ENCODE measurements around the gene GPBP1L1.
"Not testable (repeated sequence)": the region's sequence is repeated elsewhere in the genome, so short reads cannot be mapped to it uniquely, and the experiment has no call there.

The GPBP1L1 gene

DNA sequence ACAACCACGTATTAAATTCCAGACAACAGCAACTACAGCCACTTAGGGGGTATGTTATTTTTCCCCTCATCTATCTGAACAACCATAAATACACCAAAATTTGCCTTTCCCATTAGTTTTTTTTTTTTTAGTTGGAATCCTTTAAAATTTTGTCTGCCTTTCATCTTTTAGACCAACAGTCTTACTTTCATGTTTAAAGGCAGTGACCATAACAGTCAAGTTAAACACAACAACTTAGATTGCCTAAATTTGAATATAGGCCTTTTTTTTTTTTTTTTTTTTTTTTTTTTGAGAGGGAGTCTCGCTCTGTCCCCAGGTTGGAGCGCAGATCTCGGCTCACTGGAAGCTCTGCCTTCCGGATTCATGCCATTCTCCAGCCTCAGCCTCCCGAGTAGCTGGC is 3.4 kb downstream of the GPBP1L1 start:
- Histone ChIP-seq H3K9me3 (ENCODE audit: control insufficient read depth in 2 of 2, low read length in 2 of 2) (no peaks in the 10 kb centered on the region), H3K9ac (ENCODE audit: low read depth in 1 of 2, low read length in 2 of 2) (no peak overlapping the region), H3K36me3 (ENCODE audit: control insufficient read depth in 2 of 2, insufficient read depth in 2 of 2, low read length in 2 of 2) (no peaks in the 10 kb centered on the region), H3K27ac (ENCODE audit: low read depth in 2 of 2, low read length in 2 of 2) (no peak overlapping the region), H3K4me1 (ENCODE audit: control insufficient read depth in 2 of 2, insufficient read depth in 2 of 2, low read length in 2 of 2) (peaks cover 48 to 51% of the 10 kb centered on the region in 2 donors), H3K4me3 (ENCODE audit: low read length in 2 of 2) (peak overlapping the region in 1 of 2 donors; percentile 0), H3K27me3 (ENCODE audit: control insufficient read depth in 2 of 2, insufficient read depth in 2 of 2, low read length in 2 of 2) (no peaks in the 10 kb centered on the region)

GRCh38 chr1:45679123-45679522 is 7.2 kb downstream of the GPBP1L1 start:
- H3K27me3 ChIP-seq (ENCODE audit: control insufficient read depth in 2 of 2, insufficient read depth in 2 of 2, low read length in 2 of 2): no peaks in the 10 kb centered on the region
- no peak overlapping the region for H3K4me3 ChIP-seq (ENCODE audit: low read length in 2 of 2)
- H3K27ac ChIP-seq (ENCODE audit: low read depth in 2 of 2, low read length in 2 of 2): no peak overlapping the region
- H3K9ac ChIP-seq (ENCODE audit: low read depth in 1 of 2, low read length in 2 of 2): no peak overlapping the region
- H3K9me3 ChIP-seq (ENCODE audit: control insufficient read depth in 2 of 2, low read length in 2 of 2): no peaks in the 10 kb centered on the region
- peaks cover 36 to 56% of the 10 kb centered on the region in 2 donors for H3K4me1 ChIP-seq (ENCODE audit: control insufficient read depth in 2 of 2, insufficient read depth in 2 of 2, low read length in 2 of 2)
- H3K36me3 ChIP-seq (ENCODE audit: control insufficient read depth in 2 of 2, insufficient read depth in 2 of 2, low read length in 2 of 2): peaks cover 0 to 4% of the 10 kb centered on the region in 2 donors

DNA sequence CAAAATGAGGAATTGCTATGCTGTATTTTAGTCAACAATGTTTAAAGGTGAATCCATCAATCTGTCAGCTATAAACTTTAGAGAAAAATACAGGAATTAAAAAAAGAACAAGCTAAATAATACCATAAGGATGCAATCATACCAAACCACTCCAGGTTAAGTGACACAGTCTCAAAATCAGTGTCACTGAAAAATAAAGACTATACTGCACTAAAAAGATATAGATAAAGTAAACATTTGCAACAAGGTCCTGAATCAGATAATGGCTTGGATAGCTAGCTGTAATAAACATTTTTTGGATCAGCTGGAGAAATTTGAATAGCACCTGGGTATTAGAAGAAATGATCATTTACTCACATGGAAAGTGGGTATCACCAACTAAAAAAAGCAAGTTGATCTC is 7.8 kb downstream of the GPBP1L1 start:
- H3K9ac ChIP-seq (ENCODE audit: low read depth in 1 of 2, low read length in 2 of 2): no peak overlapping the region
- no peak overlapping the region for H3K27ac ChIP-seq (ENCODE audit: low read depth in 2 of 2, low read length in 2 of 2)
- H3K36me3 ChIP-seq (ENCODE audit: control insufficient read depth in 2 of 2, insufficient read depth in 2 of 2, low read length in 2 of 2): peaks cover 0 to 4% of the 10 kb centered on the region in 2 donors
- no peaks in the 10 kb centered on the region for H3K27me3 ChIP-seq (ENCODE audit: control insufficient read depth in 2 of 2, insufficient read depth in 2 of 2, low read length in 2 of 2)
- H3K4me1 ChIP-seq (ENCODE audit: control insufficient read depth in 2 of 2, insufficient read depth in 2 of 2, low read length in 2 of 2): peaks cover 36 to 53% of the 10 kb centered on the region in 2 donors
- no peaks in the 10 kb centered on the region for H3K9me3 ChIP-seq (ENCODE audit: control insufficient read depth in 2 of 2, low read length in 2 of 2)
- no peak overlapping the region for H3K4me3 ChIP-seq (ENCODE audit: low read length in 2 of 2)

- H3K4me1 ChIP-seq (ENCODE audit: control insufficient read depth in 2 of 2, insufficient read depth in 2 of 2, low read length in 2 of 2): peaks cover 34 to 52% of the 10 kb centered on the region in 2 donors
- no peak overlapping the region for H3K4me3 ChIP-seq (ENCODE audit: low read length in 2 of 2)
- H3K36me3 ChIP-seq (ENCODE audit: control insufficient read depth in 2 of 2, insufficient read depth in 2 of 2, low read length in 2 of 2): peaks cover 3 to 4% of the 10 kb centered on the region in 2 donors
- H3K9ac ChIP-seq (ENCODE audit: low read depth in 1 of 2, low read length in 2 of 2): no peak overlapping the region
- H3K9me3 ChIP-seq (ENCODE audit: control insufficient read depth in 2 of 2, low read length in 2 of 2): no peaks in the 10 kb centered on the region
- H3K27me3 ChIP-seq (ENCODE audit: control insufficient read depth in 2 of 2, insufficient read depth in 2 of 2, low read length in 2 of 2): no peaks in the 10 kb centered on the region
- H3K27ac ChIP-seq (ENCODE audit: low read depth in 2 of 2, low read length in 2 of 2): no peak overlapping the region
These were observed 8.5 kb downstream of the GPBP1L1 start for GRCh38 chr1:45677751-45678245.

DNA sequence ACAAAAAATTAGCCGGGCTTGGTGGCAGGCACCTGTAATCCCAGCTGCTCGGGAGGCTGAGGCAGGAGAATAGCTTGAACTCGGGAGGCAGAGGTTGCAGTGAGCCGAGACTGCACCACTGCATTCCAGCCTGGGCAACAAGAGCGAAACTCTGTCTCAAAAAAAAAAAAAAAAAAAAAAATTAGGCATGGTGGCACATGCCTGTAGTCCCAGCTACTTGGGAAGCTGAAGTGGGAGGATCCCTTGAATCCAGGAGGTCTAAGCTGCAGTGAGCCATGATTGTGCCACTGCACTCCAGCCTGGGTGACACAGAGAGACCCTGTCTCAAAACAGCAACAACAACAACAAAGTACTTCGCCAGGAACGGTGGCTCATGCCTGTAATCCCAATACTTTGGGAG is 9.8 kb downstream of the GPBP1L1 start:
- not testable (repeated sequence) for H3K9me3 ChIP-seq (ENCODE audit: control insufficient read depth in 2 of 2, low read length in 2 of 2); H3K4me3 ChIP-seq (ENCODE audit: low read length in 2 of 2); H3K36me3 ChIP-seq (ENCODE audit: control insufficient read depth in 2 of 2, insufficient read depth in 2 of 2, low read length in 2 of 2); H3K9ac ChIP-seq (ENCODE audit: low read depth in 1 of 2, low read length in 2 of 2); H3K27ac ChIP-seq (ENCODE audit: low read depth in 2 of 2, low read length in 2 of 2); H3K27me3 ChIP-seq (ENCODE audit: control insufficient read depth in 2 of 2, insufficient read depth in 2 of 2, low read length in 2 of 2)
- H3K4me1 ChIP-seq (ENCODE audit: control insufficient read depth in 2 of 2, insufficient read depth in 2 of 2, low read length in 2 of 2): peaks cover 22 to 41% of the 10 kb centered on the region in 2 donors

DNA sequence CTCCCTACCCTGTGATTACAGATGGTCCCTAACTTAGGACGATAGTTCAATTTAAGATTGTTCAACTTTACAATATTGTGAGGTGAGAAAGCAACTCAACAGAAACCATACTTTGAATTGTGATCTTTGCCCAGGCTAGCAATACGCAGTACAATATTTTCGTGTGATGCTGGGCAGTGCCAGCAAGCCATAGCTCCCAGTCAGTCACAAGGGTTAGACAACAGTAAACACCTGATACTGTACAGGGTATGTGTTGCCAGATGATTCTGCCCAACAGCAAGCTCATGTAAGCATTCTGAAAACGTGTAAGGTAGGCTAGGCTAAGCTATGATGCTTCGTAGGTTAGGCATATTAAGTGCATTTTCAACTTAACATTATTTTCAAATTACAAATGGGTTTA is 11.9 kb downstream of the GPBP1L1 start:
- Histone ChIP-seq H3K27me3 (ENCODE audit: control insufficient read depth in 2 of 2, insufficient read depth in 2 of 2, low read length in 2 of 2) (no peaks in the 10 kb centered on the region), H3K9me3 (ENCODE audit: control insufficient read depth in 2 of 2, low read length in 2 of 2) (no peaks in the 10 kb centered on the region), H3K4me3 (ENCODE audit: low read length in 2 of 2) (no peak overlapping the region), H3K36me3 (ENCODE audit: control insufficient read depth in 2 of 2, insufficient read depth in 2 of 2, low read length in 2 of 2) (peaks cover 7% of the 10 kb centered on the region in 2 donors), H3K9ac (ENCODE audit: low read depth in 1 of 2, low read length in 2 of 2) (no peak overlapping the region), H3K4me1 (ENCODE audit: control insufficient read depth in 2 of 2, insufficient read depth in 2 of 2, low read length in 2 of 2) (peaks cover 10 to 25% of the 10 kb centered on the region in 2 donors), H3K27ac (ENCODE audit: low read depth in 2 of 2, low read length in 2 of 2) (no peak overlapping the region)

- Histone ChIP-seq H3K4me3 (ENCODE audit: low read length in 2 of 2) (no peak overlapping the region), H3K9me3 (ENCODE audit: control insufficient read depth in 2 of 2, low read length in 2 of 2) (no peaks in the 10 kb centered on the region), H3K4me1 (ENCODE audit: control insufficient read depth in 2 of 2, insufficient read depth in 2 of 2, low read length in 2 of 2) (peaks cover 4 to 25% of the 10 kb centered on the region in 2 donors), H3K27me3 (ENCODE audit: control insufficient read depth in 2 of 2, insufficient read depth in 2 of 2, low read length in 2 of 2) (no peaks in the 10 kb centered on the region), H3K27ac (ENCODE audit: low read depth in 2 of 2, low read length in 2 of 2) (no peak overlapping the region), H3K9ac (ENCODE audit: low read depth in 1 of 2, low read length in 2 of 2) (no peak overlapping the region), H3K36me3 (ENCODE audit: control insufficient read depth in 2 of 2, insufficient read depth in 2 of 2, low read length in 2 of 2) (peaks cover 7% of the 10 kb centered on the region in 2 donors)
These were observed 12.4 kb downstream of the GPBP1L1 start for GRCh38 chr1:45673956-45674355.

DNA sequence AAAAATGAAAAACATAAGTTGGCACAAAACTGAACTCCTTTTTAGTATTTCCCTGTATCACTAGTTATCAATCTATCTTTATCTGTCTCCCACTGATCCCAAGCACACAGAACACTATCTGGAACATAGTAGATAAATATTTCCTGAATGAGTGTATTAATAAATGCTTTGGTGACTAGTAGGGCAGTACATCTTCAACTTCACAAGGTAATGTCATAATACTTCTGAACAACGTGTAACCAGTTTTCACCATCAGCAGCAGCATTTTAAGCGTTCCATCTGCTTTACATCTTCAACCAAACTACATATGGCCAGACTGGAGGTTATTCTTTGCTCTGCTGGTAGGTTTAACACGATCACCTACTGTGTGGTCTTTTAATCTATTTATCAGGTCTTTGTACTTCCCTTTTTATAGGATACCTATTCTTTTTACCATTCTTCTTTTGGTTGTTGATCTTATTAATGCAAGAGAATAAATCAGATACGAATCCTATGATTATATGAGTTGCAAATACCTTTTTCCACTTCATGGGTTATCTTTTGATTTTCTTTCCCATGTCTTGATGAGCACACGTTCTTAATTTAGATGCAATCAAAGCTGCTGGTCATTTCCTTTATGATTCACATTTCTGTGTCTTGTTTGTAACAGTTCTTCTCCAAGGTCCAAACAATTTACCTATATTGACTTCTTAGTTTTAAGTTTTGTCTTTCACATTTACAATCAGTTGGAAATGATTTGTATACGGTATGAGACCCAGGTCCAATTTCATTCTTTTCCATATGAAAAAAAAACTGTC is 16.3 kb downstream of the GPBP1L1 start:
- H3K27me3 ChIP-seq (ENCODE audit: control insufficient read depth in 2 of 2, insufficient read depth in 2 of 2, low read length in 2 of 2): no peaks in the 10 kb centered on the region
- peaks cover 7% of the 10 kb centered on the region in 2 donors for H3K36me3 ChIP-seq (ENCODE audit: control insufficient read depth in 2 of 2, insufficient read depth in 2 of 2, low read length in 2 of 2)
- H3K4me3 ChIP-seq (ENCODE audit: low read length in 2 of 2): no peak overlapping the region
- H3K27ac ChIP-seq (ENCODE audit: low read depth in 2 of 2, low read length in 2 of 2): no peak overlapping the region
- H3K4me1 ChIP-seq (ENCODE audit: control insufficient read depth in 2 of 2, insufficient read depth in 2 of 2, low read length in 2 of 2): peaks cover 3 to 12% of the 10 kb centered on the region in 2 donors
- H3K9ac ChIP-seq (ENCODE audit: low read depth in 1 of 2, low read length in 2 of 2): no peak overlapping the region
- no peaks in the 10 kb centered on the region for H3K9me3 ChIP-seq (ENCODE audit: control insufficient read depth in 2 of 2, low read length in 2 of 2)

- Histone ChIP-seq H3K4me3 (ENCODE audit: low read length in 2 of 2) (no peak overlapping the region), H3K27me3 (ENCODE audit: control insufficient read depth in 2 of 2, insufficient read depth in 2 of 2, low read length in 2 of 2) (no peaks in the 10 kb centered on the region), H3K27ac (ENCODE audit: low read depth in 2 of 2, low read length in 2 of 2) (no peak overlapping the region), H3K36me3 (ENCODE audit: control insufficient read depth in 2 of 2, insufficient read depth in 2 of 2, low read length in 2 of 2) (peaks cover 4 to 7% of the 10 kb centered on the region in 2 donors), H3K4me1 (ENCODE audit: control insufficient read depth in 2 of 2, insufficient read depth in 2 of 2, low read length in 2 of 2) (peaks cover 3 to 6% of the 10 kb centered on the region in 2 donors), H3K9me3 (ENCODE audit: control insufficient read depth in 2 of 2, low read length in 2 of 2) (no peaks in the 10 kb centered on the region), H3K9ac (ENCODE audit: low read depth in 1 of 2, low read length in 2 of 2) (no peak overlapping the region)
These were observed 17.0 kb downstream of the GPBP1L1 start for GRCh38 chr1:45669379-45669778.

GRCh38 chr1:45668526-45668925 is 17.8 kb downstream of the GPBP1L1 start:
- Histone ChIP-seq H3K9ac (ENCODE audit: low read depth in 1 of 2, low read length in 2 of 2) (no peak overlapping the region), H3K27me3 (ENCODE audit: control insufficient read depth in 2 of 2, insufficient read depth in 2 of 2, low read length in 2 of 2) (no peaks in the 10 kb centered on the region), H3K36me3 (ENCODE audit: control insufficient read depth in 2 of 2, insufficient read depth in 2 of 2, low read length in 2 of 2) (peaks cover 3 to 7% of the 10 kb centered on the region in 2 donors), H3K9me3 (ENCODE audit: control insufficient read depth in 2 of 2, low read length in 2 of 2) (no peaks in the 10 kb centered on the region), H3K4me3 (ENCODE audit: low read length in 2 of 2) (no peak overlapping the region), H3K4me1 (ENCODE audit: control insufficient read depth in 2 of 2, insufficient read depth in 2 of 2, low read length in 2 of 2) (peaks cover 3 to 5% of the 10 kb centered on the region in 2 donors), H3K27ac (ENCODE audit: low read depth in 2 of 2, low read length in 2 of 2) (no peak overlapping the region)
